GM12872 (cell line): ENCODE data around the gene CST9.

ENCODE experiments used
- TF ChIP-seq, protein P1 (sequence below): IDR thresholded peaks from 3 replicates; pipeline ENCODE4 v1.5.1; 2011; ENCODE audit warnings: low read depth, mild to moderate bottlenecking, low read length, moderate library complexity; ENCODE audit not compliant: insufficient read depth

Gene CST9

DNA sequence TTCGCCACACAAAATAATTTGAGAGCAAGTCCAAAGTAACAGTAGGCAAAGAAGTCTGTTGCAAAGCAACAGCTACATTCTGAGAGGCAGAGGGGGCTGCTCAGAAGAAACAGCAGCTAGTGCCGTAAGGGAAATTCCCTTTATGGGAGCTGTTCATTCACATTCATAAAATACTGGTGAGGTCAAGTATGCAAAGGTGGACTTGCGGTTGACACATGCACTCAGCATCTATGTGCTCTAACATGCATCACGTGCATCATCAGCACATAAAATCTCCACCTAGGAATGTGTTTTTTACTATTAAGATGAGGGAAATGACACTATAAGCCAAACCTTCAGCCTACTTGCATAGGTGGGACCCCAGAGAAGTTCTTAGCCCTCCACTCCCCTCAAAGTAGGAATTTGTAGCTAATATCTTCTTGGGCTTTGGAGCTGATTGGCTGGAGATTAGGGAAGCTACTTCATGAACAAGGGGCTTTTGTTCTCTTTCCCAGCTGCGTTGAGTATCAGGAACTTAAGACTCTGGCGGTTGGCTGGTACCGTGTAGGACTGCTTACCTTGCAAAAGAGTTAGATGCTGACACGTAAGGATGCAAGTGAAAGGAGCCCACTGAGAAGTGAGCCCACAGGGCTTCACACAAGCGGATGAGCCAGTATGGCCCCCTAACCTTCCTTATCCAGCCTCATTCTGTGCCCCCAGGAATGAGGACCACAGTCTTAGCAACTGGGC, 19.7 kb upstream of the CST9 start:
- TF ChIP-seq, protein P1, sequence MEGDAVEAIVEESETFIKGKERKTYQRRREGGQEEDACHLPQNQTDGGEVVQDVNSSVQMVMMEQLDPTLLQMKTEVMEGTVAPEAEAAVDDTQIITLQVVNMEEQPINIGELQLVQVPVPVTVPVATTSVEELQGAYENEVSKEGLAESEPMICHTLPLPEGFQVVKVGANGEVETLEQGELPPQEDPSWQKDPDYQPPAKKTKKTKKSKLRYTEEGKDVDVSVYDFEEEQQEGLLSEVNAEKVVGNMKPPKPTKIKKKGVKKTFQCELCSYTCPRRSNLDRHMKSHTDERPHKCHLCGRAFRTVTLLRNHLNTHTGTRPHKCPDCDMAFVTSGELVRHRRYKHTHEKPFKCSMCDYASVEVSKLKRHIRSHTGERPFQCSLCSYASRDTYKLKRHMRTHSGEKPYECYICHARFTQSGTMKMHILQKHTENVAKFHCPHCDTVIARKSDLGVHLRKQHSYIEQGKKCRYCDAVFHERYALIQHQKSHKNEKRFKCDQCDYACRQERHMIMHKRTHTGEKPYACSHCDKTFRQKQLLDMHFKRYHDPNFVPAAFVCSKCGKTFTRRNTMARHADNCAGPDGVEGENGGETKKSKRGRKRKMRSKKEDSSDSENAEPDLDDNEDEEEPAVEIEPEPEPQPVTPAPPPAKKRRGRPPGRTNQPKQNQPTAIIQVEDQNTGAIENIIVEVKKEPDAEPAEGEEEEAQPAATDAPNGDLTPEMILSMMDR: no peak

DNA sequence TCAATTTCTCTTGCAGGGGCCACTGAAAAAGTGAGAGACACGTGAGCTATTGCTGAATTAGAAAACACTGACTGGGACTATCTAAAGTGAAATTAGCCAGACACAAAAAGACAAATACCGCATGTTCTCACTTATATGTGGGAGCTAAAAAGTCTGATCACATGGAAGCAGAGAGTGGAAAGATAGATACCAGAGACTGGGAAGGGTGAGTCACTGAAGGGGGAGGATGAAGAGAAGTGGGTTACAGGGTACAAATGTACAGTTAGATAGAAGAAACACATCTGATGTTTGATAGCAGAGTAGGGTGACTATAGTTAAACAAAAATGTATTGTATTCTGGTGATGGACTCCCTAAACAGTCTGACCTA, 18.6 kb upstream of the CST9 start:
- TF ChIP-seq, protein P1: no peak

DNA sequence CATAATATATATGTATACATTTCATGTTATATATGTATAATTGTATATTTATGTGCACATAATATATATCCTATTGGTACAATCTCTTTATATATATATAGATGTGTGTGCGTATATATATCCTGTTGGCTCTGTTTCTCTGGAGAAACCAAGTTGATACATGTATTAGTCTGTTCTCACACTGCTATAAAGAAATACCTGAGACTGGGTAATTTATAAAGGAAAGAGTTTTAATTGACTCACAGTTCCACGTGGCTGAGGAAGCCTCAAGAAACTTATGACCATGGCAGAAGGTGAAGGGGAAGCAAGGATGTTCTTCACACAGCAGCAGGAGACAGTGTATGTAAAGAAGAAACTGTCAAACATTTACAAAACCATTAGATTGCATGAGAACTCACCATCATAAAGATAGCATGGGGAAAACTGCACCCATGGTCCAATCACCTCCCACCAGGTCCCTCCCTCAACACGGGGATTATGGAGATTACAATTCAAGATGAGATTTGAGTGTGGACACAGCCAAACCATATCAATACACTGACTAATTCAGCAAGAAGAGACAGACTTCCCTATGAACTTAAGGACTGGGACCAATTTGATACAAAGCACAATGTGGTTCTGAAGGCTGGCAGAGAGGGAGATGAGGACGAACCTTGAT, 18.1 kb upstream of the CST9 start:
- TF ChIP-seq, protein P1: no peak

DNA sequence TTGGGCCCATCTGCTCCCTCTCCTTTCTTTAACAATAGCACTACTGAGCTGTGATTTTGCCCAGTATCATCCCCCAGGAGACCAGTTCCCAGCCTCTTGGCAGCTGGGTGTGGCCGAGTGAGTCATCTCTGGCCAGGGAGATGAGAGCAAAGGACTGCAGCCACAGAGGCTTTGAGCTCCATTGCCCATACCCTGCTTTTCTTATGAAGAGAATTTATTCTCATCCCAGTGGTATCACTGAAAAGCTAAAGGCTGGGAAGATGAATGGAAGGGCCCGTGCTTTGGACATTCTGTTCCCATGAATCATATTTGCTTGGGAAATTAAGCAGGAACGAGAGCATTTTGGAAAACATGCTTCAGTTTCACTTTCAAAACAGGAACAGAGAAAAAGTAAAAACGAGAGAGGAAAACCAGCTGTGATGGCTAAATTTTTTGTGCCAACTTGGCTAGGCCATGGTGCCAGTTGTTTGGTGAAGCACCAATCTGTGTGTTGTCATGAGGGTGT, 17.2 kb upstream of the CST9 start:
- TF ChIP-seq, protein P1: no peak

DNA sequence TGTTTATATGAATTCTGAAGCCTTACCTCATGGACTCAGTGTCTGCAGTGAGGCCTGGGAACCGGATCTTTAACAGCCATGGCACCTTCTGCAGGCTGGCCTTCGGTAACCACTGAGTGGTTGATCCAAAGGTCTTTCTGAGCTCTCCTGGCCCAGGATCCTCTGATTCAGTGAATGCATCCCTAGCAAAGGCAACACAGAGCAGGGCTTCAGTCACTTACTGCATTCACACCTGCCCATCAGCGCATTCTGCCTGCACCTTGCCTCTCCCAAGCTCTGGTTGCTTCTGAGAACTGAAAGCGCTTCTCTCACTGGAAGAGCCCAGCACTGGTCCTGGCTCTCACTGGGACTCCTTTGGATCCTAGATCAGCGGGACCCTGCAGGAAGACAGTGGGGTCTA, 8.4 kb upstream of the CST9 start:
- TF ChIP-seq, protein P1: no peak

DNA sequence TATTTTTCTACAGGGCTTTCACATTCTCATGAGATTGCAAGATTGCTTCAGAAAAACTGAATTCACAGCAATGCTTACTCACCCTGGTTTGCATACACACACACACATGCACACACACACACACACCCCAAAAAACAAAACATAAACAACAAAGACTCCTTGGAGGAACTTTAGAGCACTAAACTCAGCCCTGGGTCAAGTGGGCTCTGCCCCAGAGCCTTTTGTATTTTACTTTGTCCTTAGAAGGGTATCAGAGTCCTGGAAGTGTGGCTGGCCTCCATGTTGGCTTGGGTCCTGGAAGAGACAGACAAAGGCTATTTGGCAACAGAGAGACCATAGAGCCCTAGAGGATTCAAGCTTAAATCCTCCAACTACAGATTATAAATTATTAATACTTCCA, 8.0 kb upstream of the CST9 start:
- TF ChIP-seq, protein P1: no peak

DNA sequence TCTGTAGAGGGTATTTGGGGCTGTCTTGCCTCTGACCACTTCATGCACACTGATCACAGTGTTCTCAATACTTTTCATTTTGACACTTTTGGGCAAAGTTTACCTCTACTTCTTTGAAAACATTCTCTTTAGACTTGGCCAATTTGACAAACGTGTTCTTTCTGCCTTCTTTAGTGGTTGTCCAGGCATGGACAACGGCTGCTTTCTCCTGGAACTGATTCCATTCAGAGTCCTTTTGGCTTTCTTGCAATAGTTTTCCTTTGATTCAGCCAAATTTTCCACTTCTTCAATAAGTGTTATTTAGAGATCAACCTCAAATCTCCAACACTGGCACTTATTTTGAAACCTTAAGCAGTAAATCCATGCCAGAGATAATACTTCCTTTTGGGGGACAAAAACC, 6.7 kb upstream of the CST9 start:
- TF ChIP-seq, protein P1: no peak
